ENCODE data around the gene SETD1A.

- TF ChIP-seq POLR2A (IDR thresholded peaks at IDR 0.05): no peak
- TF ChIP-seq, protein P1, sequence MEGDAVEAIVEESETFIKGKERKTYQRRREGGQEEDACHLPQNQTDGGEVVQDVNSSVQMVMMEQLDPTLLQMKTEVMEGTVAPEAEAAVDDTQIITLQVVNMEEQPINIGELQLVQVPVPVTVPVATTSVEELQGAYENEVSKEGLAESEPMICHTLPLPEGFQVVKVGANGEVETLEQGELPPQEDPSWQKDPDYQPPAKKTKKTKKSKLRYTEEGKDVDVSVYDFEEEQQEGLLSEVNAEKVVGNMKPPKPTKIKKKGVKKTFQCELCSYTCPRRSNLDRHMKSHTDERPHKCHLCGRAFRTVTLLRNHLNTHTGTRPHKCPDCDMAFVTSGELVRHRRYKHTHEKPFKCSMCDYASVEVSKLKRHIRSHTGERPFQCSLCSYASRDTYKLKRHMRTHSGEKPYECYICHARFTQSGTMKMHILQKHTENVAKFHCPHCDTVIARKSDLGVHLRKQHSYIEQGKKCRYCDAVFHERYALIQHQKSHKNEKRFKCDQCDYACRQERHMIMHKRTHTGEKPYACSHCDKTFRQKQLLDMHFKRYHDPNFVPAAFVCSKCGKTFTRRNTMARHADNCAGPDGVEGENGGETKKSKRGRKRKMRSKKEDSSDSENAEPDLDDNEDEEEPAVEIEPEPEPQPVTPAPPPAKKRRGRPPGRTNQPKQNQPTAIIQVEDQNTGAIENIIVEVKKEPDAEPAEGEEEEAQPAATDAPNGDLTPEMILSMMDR (IDR thresholded peaks at IDR 0.05): no peak
These were observed 46.2 kb downstream of the SETD1A start for GRCh38 chr16:31003744-31004143.

All from adrenal gland (tissue), 5 donors.